ENCODE measurements around the gene DNAH1.

DNA sequence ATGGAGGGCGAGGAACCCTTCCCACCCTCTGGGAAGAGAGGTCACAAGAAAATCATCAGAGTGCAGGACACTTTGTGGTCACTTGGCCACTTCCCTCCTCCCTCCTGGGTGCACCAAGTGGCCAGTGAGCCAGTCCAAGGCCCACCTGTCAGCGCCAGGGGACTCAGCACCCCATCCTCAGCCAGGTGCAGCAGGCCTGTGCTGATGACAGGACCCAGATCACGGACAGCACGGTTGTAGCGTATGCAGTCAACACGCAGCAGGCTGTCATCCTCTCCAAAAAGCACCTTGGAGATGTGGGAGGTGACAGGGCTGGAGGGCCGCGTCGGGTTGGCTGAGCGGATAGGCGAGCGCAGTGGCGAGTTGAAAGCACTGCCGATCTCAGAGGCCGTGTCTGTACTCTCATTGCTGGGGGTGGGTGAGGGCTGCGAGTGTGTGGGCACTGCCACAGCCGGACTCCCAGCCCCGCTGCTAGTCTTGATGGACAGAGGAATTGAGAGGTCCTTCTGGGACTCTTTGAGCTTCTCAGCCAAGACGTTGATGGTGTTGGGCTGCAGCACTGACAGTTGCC lies 87.2 kb downstream of the DNAH1 start:
- TF ChIP-seq, protein P1, sequence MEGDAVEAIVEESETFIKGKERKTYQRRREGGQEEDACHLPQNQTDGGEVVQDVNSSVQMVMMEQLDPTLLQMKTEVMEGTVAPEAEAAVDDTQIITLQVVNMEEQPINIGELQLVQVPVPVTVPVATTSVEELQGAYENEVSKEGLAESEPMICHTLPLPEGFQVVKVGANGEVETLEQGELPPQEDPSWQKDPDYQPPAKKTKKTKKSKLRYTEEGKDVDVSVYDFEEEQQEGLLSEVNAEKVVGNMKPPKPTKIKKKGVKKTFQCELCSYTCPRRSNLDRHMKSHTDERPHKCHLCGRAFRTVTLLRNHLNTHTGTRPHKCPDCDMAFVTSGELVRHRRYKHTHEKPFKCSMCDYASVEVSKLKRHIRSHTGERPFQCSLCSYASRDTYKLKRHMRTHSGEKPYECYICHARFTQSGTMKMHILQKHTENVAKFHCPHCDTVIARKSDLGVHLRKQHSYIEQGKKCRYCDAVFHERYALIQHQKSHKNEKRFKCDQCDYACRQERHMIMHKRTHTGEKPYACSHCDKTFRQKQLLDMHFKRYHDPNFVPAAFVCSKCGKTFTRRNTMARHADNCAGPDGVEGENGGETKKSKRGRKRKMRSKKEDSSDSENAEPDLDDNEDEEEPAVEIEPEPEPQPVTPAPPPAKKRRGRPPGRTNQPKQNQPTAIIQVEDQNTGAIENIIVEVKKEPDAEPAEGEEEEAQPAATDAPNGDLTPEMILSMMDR (conservative IDR thresholded peaks at IDR 0.05), result no peak
- TF ChIP-seq EZH2 (IDR thresholded peaks at IDR 0.05; ENCODE audit: low read depth), result no peak

All from PC-9 (cell line).